NCI-H2107 treated with DMSO at 0.1 percent for 48 hours (cell line): Measurements from ENCODE around the gene DNAJC30.
"Not testable (repeated sequence)": the region's sequence is repeated elsewhere in the genome, so short reads cannot be mapped to it uniquely, and the experiment has no call there.

ENCODE experiments used
- DNase-seq: peaks from one replicate; lab custom pipeline; 2025; ENCODE audit not compliant: unreplicated experiment; lab: John Stamatoyannopoulos, UW

Gene DNAJC30

DNA sequence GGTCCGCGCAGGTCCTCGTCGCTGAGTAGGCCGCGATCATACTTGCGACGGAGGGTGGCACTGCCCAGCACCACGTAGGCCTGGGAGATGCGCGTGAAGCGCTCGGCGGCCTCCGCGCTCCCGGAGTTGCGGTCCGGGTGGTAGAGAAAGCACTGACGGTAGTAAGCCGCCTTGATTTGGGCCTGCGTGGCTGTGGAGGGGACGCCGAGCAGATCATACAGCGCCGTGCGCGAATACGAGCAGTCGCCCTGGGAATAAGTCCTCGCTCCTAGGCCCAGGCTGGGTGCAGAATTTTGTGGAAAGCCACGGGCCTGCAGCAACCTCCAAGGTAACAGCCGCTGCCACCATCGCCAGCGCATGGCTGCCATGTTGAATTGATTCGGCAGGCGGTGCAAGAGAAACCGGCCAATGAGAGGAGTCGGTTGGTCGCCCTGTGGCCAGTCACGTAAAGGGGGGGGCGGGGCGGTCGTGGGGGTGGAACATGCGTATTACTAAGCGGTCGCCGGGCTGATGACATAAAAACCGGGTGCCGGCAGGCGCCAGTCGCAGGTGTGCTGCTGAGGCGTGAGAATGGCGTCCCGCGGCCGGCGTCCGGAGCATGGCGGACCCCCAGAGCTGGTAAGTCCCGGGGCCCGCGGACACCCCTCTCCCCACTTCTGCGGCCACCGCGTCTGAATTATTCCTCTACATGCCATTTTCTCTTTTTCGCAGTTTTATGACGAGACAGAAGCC is at the start of gene DNAJC30, which contains the start of gene BUD23:
DNAJC30 (minus strand) TSS at position 398 of the 732 bp plus-strand sequence; CDS start at position 368, 30 bp downstream.
BUD23 (plus strand) TSS at position 542 of the 732 bp plus-strand sequence; CDS start at position 571, 29 bp downstream.
- peak; percentile 93 for DNase-seq

DNA sequence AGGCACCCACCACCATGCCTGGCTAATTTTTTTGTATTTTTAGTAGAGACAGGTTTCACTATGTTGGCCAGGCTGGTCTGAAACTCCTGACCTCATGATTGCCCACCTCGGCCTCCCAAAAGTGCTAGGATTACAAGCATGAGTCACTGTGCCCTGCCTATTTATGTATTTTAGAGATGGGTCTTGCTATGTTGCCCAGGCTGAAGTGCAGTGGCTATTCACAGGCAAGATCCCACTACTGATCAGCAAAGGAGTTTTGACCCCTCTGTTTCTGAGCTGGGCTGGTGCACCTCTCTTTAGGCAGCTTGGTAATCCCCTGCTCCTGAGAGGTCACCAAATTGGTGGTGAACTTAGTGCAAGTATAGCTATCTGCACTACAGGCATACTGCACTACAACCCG is 49.1 kb upstream of the DNAJC30 start:
- no peak for DNase-seq

DNA sequence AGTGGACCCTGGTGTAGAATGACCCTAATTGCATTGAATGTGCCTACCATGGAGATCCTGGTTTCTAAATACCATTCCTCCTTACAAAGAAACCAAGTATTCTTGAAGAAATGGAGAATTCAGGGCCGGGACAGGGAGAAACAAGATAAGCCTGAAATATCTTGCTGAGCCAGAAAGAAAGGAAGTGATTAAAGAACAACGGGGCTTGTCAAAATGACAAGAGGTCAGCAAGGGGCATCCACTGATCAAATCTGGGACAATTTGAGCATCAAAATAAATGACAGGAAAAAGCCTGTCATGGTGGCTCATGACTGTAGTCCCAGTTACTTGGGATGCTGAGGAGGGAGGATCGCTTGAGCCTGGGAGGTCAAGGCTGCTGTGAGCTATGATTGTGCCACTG is 47.2 kb upstream of the DNAJC30 start:
- DNase-seq, result no peak

DNA sequence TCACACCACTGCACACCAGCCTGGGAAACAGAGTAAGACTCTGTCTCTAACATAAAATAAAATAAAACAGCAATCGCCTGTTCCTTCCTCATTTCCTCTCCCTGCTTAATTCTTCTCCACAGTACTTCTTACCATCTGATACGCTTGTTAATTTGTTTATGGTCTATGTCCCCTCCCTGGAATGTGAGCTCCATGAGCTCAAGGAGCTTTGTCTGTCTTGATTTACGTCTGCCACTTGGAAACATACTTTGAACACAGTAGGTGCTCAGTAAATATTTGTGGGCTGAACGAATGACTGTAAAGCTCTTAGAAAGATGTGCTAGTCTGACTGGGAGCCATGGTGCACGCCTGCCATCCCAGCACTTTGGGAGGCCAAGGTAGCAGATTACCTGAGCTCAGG is 45.3 kb upstream of the DNAJC30 start:
- no peak for DNase-seq

DNA sequence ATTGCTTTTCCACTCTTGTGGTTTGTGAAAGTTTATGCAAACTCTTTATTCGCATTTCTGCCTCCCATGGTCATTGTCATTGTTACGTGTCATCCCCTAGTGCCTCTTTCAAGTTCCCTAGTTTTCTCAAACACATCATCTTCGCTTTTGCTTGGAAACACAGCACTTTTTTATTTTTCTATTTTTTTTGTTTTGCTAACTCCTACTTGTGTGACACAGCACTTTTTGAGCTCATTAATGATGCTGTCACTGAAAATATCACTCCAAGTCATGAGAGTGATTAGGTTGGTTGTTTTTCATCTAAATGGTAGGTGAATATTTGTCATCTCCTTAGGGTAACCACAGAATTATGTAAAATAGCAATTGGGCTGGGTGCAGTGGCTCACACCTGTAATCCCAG is 44.7 kb upstream of the DNAJC30 start:
- DNase-seq, result no peak

DNA sequence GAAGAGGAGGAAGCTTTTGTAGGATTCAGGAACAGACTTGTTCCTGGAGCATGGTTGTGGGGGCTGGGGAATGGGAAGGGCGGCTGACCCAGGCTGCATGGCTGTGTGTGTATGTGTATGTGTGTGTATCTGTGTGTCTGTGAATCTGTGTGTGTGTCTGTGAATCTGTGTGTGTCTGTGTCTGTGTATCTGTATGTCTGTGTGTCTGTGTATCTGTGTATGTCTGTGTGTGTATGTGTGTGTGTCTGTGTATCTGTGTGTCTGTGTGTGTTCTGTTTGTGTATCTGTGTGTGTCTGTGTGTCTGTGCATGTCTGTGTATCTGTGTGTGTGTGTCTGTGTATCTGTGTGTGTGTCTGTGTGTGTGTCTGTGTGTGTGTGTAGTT is 42.8 kb upstream of the DNAJC30 start:
- no peak for DNase-seq

GRCh38 chr7:73723813-73724212 is 40.6 kb upstream of the DNAJC30 start:
- no peak for DNase-seq

- DNase-seq, result no peak
Measured at GRCh38 chr7:73722785-73723184, 39.5 kb upstream of the DNAJC30 start.

DNA sequence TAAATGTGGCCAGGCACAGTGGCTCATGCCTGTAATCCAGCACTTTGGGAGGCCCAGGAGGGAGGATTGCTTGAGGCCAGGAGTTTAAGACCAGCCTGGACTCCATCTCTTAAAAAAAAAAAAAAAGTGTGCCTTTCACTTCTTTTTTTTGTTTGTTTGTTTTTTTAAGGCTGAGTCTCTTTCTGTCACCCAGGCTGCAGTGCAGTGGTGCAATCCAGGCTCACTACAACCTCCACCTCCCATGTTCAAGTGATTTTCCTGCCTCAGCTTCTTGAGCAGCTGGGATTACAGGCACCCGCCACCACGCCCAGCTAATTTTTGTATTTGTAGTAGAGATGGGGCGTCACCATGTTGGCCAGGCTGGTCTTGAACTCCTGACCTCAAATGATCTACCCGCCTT is 38.9 kb upstream of the DNAJC30 start:
- not testable (repeated sequence) for DNase-seq

GRCh38 chr7:73721377-73721817 is 38.1 kb upstream of the DNAJC30 start:
- DNase-seq, result no peak

- DNase-seq, result not testable (repeated sequence)
Measured at GRCh38 chr7:73720443-73720842, 37.2 kb upstream of the DNAJC30 start.

DNA sequence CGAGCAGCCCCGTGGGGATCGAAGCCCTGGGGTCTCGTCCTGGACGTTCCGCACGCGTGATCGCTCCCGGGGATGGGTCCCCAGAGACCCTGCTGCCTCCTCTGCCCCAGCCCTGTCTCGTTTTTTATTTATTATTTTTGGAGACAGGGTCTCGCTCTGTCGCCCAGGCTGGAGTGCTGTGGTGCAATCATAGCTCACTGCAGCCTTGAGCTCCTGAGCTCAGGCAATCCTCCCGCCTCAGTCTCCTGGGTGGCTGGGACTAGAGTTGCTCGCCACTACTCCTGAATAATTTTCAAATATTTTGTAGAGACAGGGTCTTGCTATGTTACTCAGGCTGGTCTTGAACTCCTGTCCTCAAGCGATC is 36.5 kb upstream of the DNAJC30 start:
- no peak for DNase-seq

DNA sequence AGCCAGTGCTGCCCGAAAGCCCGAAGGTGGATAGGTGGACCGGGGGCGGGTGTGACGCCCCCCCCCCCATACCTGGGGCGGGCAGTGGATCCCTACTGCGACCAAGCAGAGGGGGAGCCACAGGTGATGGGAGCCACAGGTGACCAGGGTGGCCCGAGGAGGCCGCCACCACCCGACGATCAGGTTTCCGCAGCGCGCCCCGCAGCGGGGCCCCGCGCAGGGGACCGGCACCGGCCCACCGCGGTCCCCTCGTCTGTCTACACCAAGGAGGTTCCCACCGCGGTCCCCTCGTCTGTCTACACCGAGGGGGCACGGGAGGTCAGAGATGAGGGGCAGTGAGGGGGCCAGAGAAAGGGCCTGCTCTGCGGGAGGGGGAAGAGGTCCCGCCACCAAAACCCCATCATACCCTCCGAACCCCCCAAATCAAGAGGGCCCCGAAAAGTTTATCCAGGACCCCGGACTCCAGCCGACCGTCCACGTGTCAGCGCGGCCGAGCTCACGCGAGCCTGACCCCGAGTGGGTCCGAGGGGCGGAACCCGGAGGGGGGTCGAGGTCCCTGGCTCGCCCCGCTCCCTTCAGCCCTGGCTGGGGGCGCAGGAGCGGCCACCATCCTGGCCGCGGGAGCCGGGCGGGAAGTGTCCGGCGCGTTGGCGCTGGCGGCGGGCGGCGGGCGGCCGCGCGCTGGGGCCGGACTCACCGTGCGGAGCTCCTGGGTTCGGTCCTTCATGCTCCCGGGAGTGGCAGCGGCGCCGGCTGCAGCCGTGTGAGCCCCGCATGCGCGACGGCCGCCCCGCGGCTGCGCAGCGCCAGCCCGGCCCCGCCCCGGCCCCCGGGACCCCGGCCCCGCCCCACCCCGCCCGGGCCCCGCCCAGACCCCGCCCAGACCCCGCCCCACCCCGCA is 35.9 kb upstream of the DNAJC30 start, which contains the start of gene STX1A:
STX1A (minus strand) TSS at position 765 of the 901 bp plus-strand sequence; CDS start at position 727, 38 bp downstream.
- peak; percentile 14 for DNase-seq

DNA sequence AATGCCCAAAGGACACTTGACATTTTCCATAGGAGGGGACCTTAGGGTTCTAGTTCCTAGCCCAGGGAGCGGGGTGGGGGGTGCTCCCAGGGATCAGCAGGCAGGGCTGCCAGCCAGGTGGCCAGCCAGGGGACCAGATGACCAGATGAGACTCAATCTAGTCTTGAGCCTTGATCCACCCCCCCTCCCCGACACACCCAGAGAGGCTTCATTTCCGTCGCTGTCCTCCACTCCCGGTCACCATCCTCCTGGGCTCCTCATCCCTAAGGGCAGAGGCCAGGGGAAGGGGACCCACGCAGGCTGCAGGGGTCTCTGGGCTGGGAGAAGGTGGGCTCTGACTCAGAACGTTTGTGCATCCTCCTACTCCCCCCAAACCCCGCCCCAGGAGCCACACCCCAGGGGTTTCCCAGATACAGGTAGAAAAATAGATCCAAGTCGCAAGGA is 35.2 kb upstream of the DNAJC30 start:
- DNase-seq, result no peak

DNA sequence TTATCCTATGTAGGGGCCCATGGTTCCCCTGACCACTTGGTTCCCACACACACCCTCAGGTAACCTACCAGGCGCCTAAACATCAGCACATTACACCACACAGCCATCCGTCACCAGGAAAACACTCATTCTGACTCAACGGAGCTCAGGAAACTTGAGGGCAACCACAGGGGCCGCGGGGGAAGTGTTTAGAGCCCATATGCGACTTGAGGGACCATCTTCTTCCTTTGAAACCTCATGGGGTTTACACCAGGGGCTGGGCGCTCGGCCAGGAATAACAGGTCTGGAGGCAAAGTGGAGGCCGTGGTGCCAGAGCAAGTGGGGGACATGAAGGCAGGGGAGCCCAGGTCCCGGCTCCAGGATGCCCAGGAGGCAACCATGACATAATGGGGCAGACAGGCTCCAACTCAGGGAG is 34.7 kb upstream of the DNAJC30 start:
- no peak for DNase-seq

GRCh38 chr7:73717025-73717807 is 34.0 kb upstream of the DNAJC30 start:
- DNase-seq, result no peak

- DNase-seq, result no peak
Measured at GRCh38 chr7:73716318-73716890, 33.2 kb upstream of the DNAJC30 start.

DNA sequence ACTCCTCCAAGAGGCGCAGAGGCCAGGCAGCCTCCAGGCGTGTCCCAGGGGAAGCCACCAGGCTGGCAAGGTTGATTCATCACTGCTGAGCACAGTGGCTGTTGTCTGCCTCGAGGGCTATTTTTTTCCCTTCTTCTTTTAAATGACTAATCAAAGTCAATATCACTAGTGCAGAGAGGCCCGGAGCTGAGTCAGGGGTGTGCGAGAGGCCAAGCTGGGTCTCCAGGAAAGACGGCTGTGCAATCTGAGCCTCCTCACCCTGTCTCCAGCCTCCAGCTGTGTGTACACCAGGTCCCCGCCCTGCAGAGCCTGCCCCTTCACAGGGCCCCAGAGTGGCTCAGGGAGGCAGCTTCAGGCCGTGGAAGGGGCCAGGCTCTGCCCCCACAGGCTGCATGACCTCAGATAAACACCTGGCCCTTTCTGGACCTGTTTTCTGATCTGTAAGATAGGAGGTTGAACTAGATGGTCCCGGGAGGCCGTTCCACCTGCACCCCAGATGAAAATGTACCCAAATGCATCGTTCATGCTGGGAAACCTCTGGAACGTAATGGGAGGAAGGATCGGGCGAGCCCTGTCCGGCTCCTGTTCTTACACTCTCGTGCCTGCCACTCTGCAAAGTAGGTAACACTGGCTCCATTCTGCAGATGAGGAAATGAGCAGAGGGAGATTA is 32.5 kb upstream of the DNAJC30 start:
- peak; percentile 86 for DNase-seq

- DNase-seq, result not testable (repeated sequence)
Measured at GRCh38 chr7:73713319-73713718, 30.1 kb upstream of the DNAJC30 start.

DNA sequence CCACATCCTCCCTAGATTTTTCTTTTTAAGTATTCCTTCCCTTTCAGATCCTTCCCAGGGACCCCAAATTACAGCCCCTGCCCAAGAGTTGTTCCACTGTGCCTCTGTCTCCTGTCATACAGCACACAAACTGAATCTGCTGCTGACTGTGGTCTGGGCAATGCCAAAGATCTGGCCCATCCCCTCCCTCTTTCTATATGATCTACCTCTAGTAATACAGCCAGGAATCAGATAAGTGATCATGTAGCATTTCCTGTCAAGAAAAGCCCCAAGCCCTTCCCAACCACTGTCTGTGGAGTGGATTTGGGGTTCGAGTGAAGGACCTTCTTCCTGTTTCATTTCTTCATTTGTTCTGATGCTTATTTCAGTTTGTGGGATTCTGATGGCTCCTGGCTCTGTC is 29.5 kb upstream of the DNAJC30 start:
- DNase-seq, result no peak
